Neutrophil (primary cell): ENCODE measurements around the gene LAMB3.

ENCODE experiments used
- H3K27ac ChIP-seq: fragments of 200-600 bp; sonication (generic); 2 replicates; pipeline ENCODE4 v1.5.1; 2016; ENCODE audit warnings: mild to moderate bottlenecking, moderate library complexity
- H3K27me3 ChIP-seq: fragments of 200-600 bp; sonication (generic); 2 replicates; pipeline ENCODE4 v1.6.0; 2016; ENCODE audit warnings: mild to moderate bottlenecking
- H3K36me3 ChIP-seq: fragments of 200-600 bp; sonication (generic); 2 replicates; pipeline ENCODE4 v1.5.1; 2017
- H3K4me1 ChIP-seq, 2 experiments: fragments of 200-600 bp in 1 of 2; sonication (generic) in 1 of 2; 1 replicate in 1 of 2; 2 replicates in 1 of 2; pipeline versions ENCODE4 v1.5.1 to v1.6.1; 2013 to 2016; ENCODE audit warnings: low read depth in 1 of 2, low read length in 1 of 2, mild to moderate bottlenecking in 1 of 2, moderate library complexity in 1 of 2; ENCODE audit not compliant: control insufficient read depth in 1 of 2, insufficient read depth in 1 of 2
- H3K4me3 ChIP-seq, 2 experiments: fragments of 200-600 bp in 1 of 2; sonication (generic) in 1 of 2; 1 replicate in 1 of 2; 2 replicates in 1 of 2; pipeline ENCODE4 v1.5.1; 2013 to 2016; ENCODE audit warnings: low read depth in 1 of 2, low read length in 1 of 2, mild to moderate bottlenecking in 1 of 2, moderate library complexity in 1 of 2
- H3K9me3 ChIP-seq: fragments of 200-600 bp; sonication (generic); 2 replicates; pipeline ENCODE4 v1.5.1; 2016
- CTCF ChIP-seq: fragments of 200-600 bp; sonication (generic); IDR thresholded peaks from 2 replicates; pipeline ENCODE4 v1.5.1; 2016; ENCODE audit warnings: antibody characterized with exemption

Gene LAMB3

GRCh38 chr1:209614151-209614420 lies 38.1 kb downstream of the LAMB3 start:
- H3K27me3 ChIP-seq: peaks cover 23% of the 10 kb centered on the region
- H3K4me1 ChIP-seq: peaks cover 17 to 28% of the 10 kb centered on the region in 2 experiments
- TF ChIP-seq CTCF: no peak
- no peaks in the 10 kb centered on the region for H3K36me3 ChIP-seq
- no peak overlapping the region for H3K27ac ChIP-seq
- no peaks in the 10 kb centered on the region for H3K9me3 ChIP-seq
- no peak overlapping the region for H3K4me3 ChIP-seq

GRCh38 chr1:209613400-209614150 lies 38.6 kb downstream of the LAMB3 start:
- Histone ChIP-seq H3K36me3 (no peaks in the 10 kb centered on the region), H3K27ac (no peak overlapping the region)

GRCh38 chr1:209612646-209613399 lies 39.4 kb downstream of the LAMB3 start:
- TF ChIP-seq CTCF: no peak
- no peak overlapping the region for H3K4me3 ChIP-seq
- no peak overlapping the region for H3K27ac ChIP-seq
- no peaks in the 10 kb centered on the region for H3K36me3 ChIP-seq
- H3K9me3 ChIP-seq: no peaks in the 10 kb centered on the region
- H3K27me3 ChIP-seq: peaks cover 23% of the 10 kb centered on the region
- H3K4me1 ChIP-seq: peaks cover 13 to 16% of the 10 kb centered on the region in 2 experiments

More at GRCh38 chr1:209613400-209614150, 38.6 kb downstream of the LAMB3 start:
- H3K9me3 ChIP-seq: no peaks in the 10 kb centered on the region
- peaks cover 23% of the 10 kb centered on the region for H3K27me3 ChIP-seq
- peaks cover 13 to 23% of the 10 kb centered on the region in 2 experiments for H3K4me1 ChIP-seq
- no peak for TF ChIP-seq CTCF
- H3K4me3 ChIP-seq: no peak overlapping the region

GRCh38 chr1:209611771-209612570 lies 40.3 kb downstream of the LAMB3 start:
- no peak overlapping the region for H3K4me3 ChIP-seq
- peaks cover 21 to 24% of the 10 kb centered on the region in 2 experiments for H3K4me1 ChIP-seq
- H3K27ac ChIP-seq: no peak overlapping the region
- H3K36me3 ChIP-seq: no peaks in the 10 kb centered on the region
- no peak for TF ChIP-seq CTCF
- peaks cover 23% of the 10 kb centered on the region for H3K27me3 ChIP-seq
- H3K9me3 ChIP-seq: no peaks in the 10 kb centered on the region

- no peak overlapping the region for H3K27ac ChIP-seq
- H3K4me1 ChIP-seq: peaks cover 35 to 38% of the 10 kb centered on the region in 2 experiments
- no peak for TF ChIP-seq CTCF
- H3K9me3 ChIP-seq: no peaks in the 10 kb centered on the region
- H3K4me3 ChIP-seq: no peak overlapping the region
- no peaks in the 10 kb centered on the region for H3K36me3 ChIP-seq
- peaks cover 18% of the 10 kb centered on the region for H3K27me3 ChIP-seq
Measured at GRCh38 chr1:209610631-209610905, 41.7 kb downstream of the LAMB3 start.
